HEK293 (cell line): ENCODE measurements around the gene MRPL34.

Experiments used
- CTCF ChIA-PET: fragments of 350-600 bp; formaldehyde crosslinking; extraction: SDS; loops from one replicate; lab custom pipeline; 2021; ENCODE audit warnings: antibody characterized with exemption; lab: Yijun Ruan, JAX
- POLR2A ChIA-PET: fragments of 300-600 bp; formaldehyde crosslinking; extraction: SDS; loops from one replicate; lab custom pipeline; 2020; ENCODE audit warnings: antibody characterized with exemption, inconsistent platforms; lab: Yijun Ruan, JAX
- H3K27ac ChIP-seq: fragments of 200-500 bp; sonication (Bioruptor generic); 2 replicates; pipeline ENCODE4 v1.5.1; 2014; ENCODE audit warnings: low read depth, low read length, control low read depth, inconsistent platforms; ENCODE audit errors: extremely low read depth
- H3K36me3 ChIP-seq, 2 experiments: fragments of 200-500 bp in 1 of 2; sonication (Bioruptor generic) in 1 of 2; 1 replicate in 1 of 2; 2 replicates in 1 of 2; pipeline ENCODE4 v1.5.1; 2014 to 2017; ENCODE audit warnings: inconsistent platforms in 2 of 2, low read length in 2 of 2; ENCODE audit not compliant: control insufficient read depth in 2 of 2, insufficient read depth in 1 of 2
- H3K4me1 ChIP-seq: fragments of 200-500 bp; sonication (Bioruptor generic); 2 replicates; pipeline ENCODE4 v1.5.1; 2014; ENCODE audit warnings: mild to moderate bottlenecking, low read length, inconsistent platforms; ENCODE audit not compliant: control insufficient read depth, insufficient read depth
- H3K4me3 ChIP-seq: 2 replicates; pipeline ENCODE4 v1.5.1; 2011; ENCODE audit warnings: low read depth, mild to moderate bottlenecking, control low read depth, low read length, moderate library complexity
- H3K9me3 ChIP-seq: fragments of 200-500 bp; sonication (Bioruptor generic); 2 replicates; pipeline ENCODE4 v1.5.1; 2014; ENCODE audit warnings: low read depth, low read length, inconsistent platforms; ENCODE audit not compliant: control insufficient read depth, insufficient read depth
- ATF2 ChIP-seq: fragments of 450-650 bp; formaldehyde crosslinking; IDR thresholded peaks from 2 replicates; pipeline ENCODE4 v1.5.1; 2016; ENCODE audit warnings: missing biosample characterization, missing genetic modification characterization, low read depth
- GLIS2 ChIP-seq: fragments of 450-650 bp; formaldehyde crosslinking; IDR thresholded peaks from 2 replicates; pipeline ENCODE4 v1.5.1; 2016; ENCODE audit warnings: missing biosample characterization, missing genetic modification characterization
- SCRT1 ChIP-seq: fragments of 450-650 bp; formaldehyde crosslinking; IDR thresholded peaks from 2 replicates; pipeline ENCODE4 v1.5.1; 2016; ENCODE audit warnings: missing biosample characterization, missing genetic modification characterization, borderline replicate concordance
- SETDB1 ChIP-seq: IDR thresholded peaks from one replicate; pipeline ENCODE4 v1.6.1; 2017; ENCODE audit warnings: mild to moderate bottlenecking, low read length, moderate library complexity, mixed read lengths; ENCODE audit not compliant: insufficient read length
- SP2 ChIP-seq: fragments of 450-650 bp; formaldehyde crosslinking; IDR thresholded peaks from 2 replicates; pipeline ENCODE4 v1.5.1; 2016; ENCODE audit warnings: missing biosample characterization, missing genetic modification characterization
- YY2 ChIP-seq: fragments of 450-650 bp; formaldehyde crosslinking; IDR thresholded peaks from 2 replicates; pipeline ENCODE4 v1.5.1; 2016; ENCODE audit warnings: missing biosample characterization, missing genetic modification characterization
- ZBTB8A ChIP-seq: fragments of 450-650 bp; formaldehyde crosslinking; IDR thresholded peaks from 2 replicates; pipeline ENCODE4 v1.5.1; 2016; ENCODE audit warnings: missing biosample characterization, missing genetic modification characterization
- ZFP3 ChIP-seq: fragments of 450-650 bp; formaldehyde crosslinking; IDR thresholded peaks from 2 replicates; pipeline ENCODE4 v1.5.1; 2016; ENCODE audit warnings: low read depth, missing biosample characterization, missing genetic modification characterization
- ZIC2 ChIP-seq: fragments of 450-650 bp; formaldehyde crosslinking; IDR thresholded peaks from 2 replicates; pipeline ENCODE4 v1.5.1; 2016; ENCODE audit warnings: missing biosample characterization, missing genetic modification characterization
- ZNF133 ChIP-seq: fragments of 450-650 bp; formaldehyde crosslinking; IDR thresholded peaks from 2 replicates; pipeline ENCODE4 v1.5.1; 2016; ENCODE audit warnings: missing biosample characterization, missing genetic modification characterization
- ZNF138 ChIP-seq: fragments of 450-650 bp; formaldehyde crosslinking; IDR thresholded peaks from 2 replicates; pipeline ENCODE4 v1.5.1; 2016; ENCODE audit warnings: missing biosample characterization, missing genetic modification characterization, borderline replicate concordance
- ZNF169 ChIP-seq: fragments of 450-650 bp; formaldehyde crosslinking; IDR thresholded peaks from 2 replicates; pipeline ENCODE4 v1.5.1; 2016; ENCODE audit warnings: missing biosample characterization, missing genetic modification characterization
- ZNF341 ChIP-seq: fragments of 450-650 bp; formaldehyde crosslinking; IDR thresholded peaks from 2 replicates; pipeline ENCODE4; 2016; ENCODE audit warnings: low read depth, missing biosample characterization, missing genetic modification characterization
- ZNF664 ChIP-seq: fragments of 450-650 bp; formaldehyde crosslinking; IDR thresholded peaks from 2 replicates; pipeline ENCODE4 v1.5.1; 2016; ENCODE audit warnings: missing biosample characterization, missing genetic modification characterization

Gene MRPL34

DNA sequence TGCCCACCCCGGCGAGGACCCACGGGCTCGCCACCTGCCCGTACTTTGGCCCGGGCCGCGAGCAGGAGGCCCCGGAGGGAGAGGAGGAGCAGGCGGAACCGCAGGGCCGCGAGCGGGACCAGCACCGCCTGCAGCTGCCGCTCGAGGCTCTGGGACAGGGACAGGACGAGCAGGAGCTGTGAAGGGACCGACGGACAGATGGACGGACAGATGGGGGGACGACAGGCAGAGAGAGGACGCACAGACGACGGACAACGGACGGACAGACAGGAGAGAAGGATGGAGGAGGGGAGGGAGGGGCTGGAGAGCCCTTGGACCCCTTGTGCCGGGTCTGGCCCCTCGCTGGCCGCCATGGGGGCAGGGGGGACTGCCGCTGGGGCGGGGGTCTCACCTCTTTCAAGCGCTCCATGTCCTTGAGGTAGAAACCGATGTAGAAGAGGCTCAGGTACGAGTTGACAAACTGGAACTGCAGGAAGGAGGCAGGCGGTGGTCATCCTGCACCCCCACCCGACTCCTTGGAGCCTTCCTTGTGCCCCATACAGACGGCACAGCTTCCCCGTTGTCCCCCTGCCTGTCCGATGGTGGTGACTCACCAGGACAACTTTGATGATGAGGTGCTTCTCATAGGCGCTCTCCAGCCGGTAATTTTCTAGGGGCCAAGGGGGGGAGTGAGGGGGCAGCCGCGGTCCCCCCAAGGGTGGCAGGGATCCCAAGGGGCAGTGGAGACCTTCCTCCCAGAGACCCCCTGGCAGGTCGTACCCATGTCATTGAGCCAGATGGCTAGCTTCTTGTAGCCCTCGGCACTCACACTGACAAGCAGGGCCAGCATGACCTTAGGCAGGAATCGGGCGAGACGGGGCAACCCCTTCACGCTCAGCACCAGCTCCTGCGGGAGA, 23.9 kb downstream of the MRPL34 start:
- Histone ChIP-seq H3K4me3 (no peak overlapping the region), H3K36me3 (peaks cover 0 to 20% of the 10 kb centered on the region in 2 experiments; a peak in 2 of 3 replicates), H3K4me1 (peaks cover 4% of the 10 kb centered on the region; the same call in 1 of the 2 replicates), H3K27ac (no peak overlapping the region), H3K9me3 (no peaks in the 10 kb centered on the region)
- TF ChIP-seq YY2 (tag by site-specific recombination): no peak
- TF ChIP-seq GLIS2 (tag by site-specific recombination): peak; percentile 50; the same call in 1 of the 2 replicates
- POLR2A ChIA-PET: interaction anchor here (1.7 to 2.6 kb wide), 2 partner anchors 8 to 12 kb away, joined by 5 to 13 read pairs; no protein-coding TSS in a partner anchor
- CTCF ChIA-PET: interaction anchor here (0.6 to 0.7 kb wide), 2 partner anchors 20 to 628 kb away, joined by 3 read pairs; no protein-coding TSS in a partner anchor

- ChIA-PET POLR2A (interaction anchor here (0.5 to 7.6 kb wide), 3 partner anchors 9 to 649 kb away, joined by 3 to 64 read pairs (median 5); partner anchors contain the start of gene DDA1), CTCF (interaction anchor here (0.6 kb wide), 1 partner anchor 629 kb away, joined by 3 read pairs; no protein-coding TSS in a partner anchor)
- H3K36me3 ChIP-seq: peaks cover 0 to 20% of the 10 kb centered on the region in 2 experiments; a peak in 2 of 3 replicates
- H3K9me3 ChIP-seq: no peaks in the 10 kb centered on the region
- H3K4me1 ChIP-seq: peaks cover 4% of the 10 kb centered on the region; the same call in 1 of the 2 replicates
- H3K4me3 ChIP-seq: no peak overlapping the region
- peak; percentile 14; the same call in 1 of the 2 replicates for TF ChIP-seq ZBTB8A (tag by site-specific recombination)
- TF ChIP-seq ATF2 (tag by site-specific recombination): no peak
- peak; percentile 84 for TF ChIP-seq ZNF341 (tag by site-specific recombination)
- no peak for TF ChIP-seq SETDB1
- H3K27ac ChIP-seq: no peak overlapping the region
Measured at GRCh38 chr19:17330262-17331044, 24.8 kb downstream of the MRPL34 start.

DNA sequence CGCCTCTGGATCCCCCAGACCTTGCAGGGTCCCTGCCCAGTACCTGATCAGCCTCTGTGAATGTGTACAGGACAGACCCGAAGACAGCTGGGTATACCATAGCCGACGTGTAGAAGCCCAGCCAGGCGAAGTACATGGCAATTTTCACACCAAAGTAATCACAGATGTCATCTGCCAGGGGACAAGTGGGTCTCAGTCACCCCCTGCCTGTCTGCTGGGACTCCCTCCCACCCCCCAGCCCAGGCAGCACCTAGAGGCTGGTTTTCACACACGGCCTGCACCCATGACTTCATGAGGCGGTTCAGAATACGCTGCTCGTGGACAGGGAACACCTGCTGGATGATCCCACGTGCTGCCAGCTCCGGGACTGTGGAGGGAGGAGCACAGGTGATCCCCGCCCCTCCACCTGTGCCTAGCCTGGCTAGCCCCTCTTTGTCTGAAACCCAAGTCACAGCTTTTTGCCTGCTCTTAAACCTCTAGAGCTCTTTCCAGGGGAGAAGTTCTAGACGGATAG, 25.4 kb downstream of the MRPL34 start:
- H3K36me3 ChIP-seq: peaks cover 0 to 20% of the 10 kb centered on the region in 2 experiments; a peak in 2 of 3 replicates
- H3K4me1 ChIP-seq: peaks cover 4% of the 10 kb centered on the region; the same call in 1 of the 2 replicates
- H3K9me3 ChIP-seq: no peaks in the 10 kb centered on the region
- TF ChIP-seq ZIC2 (tag by site-specific recombination) (no peak), SP2 (tag by site-specific recombination) (0 out of 2 replicates have a peak, but pooled peaks have one; percentile 20), SCRT1 (tag by site-specific recombination) (no peak), ZNF169 (tag by site-specific recombination) (no peak), ZNF664 (tag by site-specific recombination) (no peak), ZNF133 (tag by site-specific recombination) (no peak), ZNF138 (no peak), ZFP3 (tag by site-specific recombination) (no peak)
- TF ChIP-seq, all 188 proteins: peak for 1
- ChIA-PET POLR2A (interaction anchor here (0.5 to 7.6 kb wide), 3 partner anchors 10 to 648 kb away, joined by 3 to 64 read pairs (median 5); partner anchors contain the start of gene DDA1), CTCF (interaction anchor here (2.1 kb wide), 1 partner anchor 14 kb away, joined by 9 read pairs; no protein-coding TSS in a partner anchor)
- no peak overlapping the region for H3K4me3 ChIP-seq
- no peak overlapping the region for H3K27ac ChIP-seq
